Breast epithelium (tissue), 3 donors: ENCODE measurements around the gene MMP19.

Experiments
- POLR2A ChIP-seq: fragments of 450-650 bp; IDR thresholded peaks from one replicate; pipeline ENCODE4 v1.6.1; 2016; ENCODE audit warnings: antibody characterized with exemption, mild to moderate bottlenecking, moderate library complexity
- TF ChIP-seq, protein P1 (sequence below), 3 donors: fragments of 450-650 bp; IDR thresholded peaks; one replicate each; pipeline ENCODE4 v1.5.1; 2016 to 2017; ENCODE audit warnings: antibody characterized with exemption in 3 of 3, mild to moderate bottlenecking in 3 of 3, moderate library complexity in 3 of 3

DNA sequence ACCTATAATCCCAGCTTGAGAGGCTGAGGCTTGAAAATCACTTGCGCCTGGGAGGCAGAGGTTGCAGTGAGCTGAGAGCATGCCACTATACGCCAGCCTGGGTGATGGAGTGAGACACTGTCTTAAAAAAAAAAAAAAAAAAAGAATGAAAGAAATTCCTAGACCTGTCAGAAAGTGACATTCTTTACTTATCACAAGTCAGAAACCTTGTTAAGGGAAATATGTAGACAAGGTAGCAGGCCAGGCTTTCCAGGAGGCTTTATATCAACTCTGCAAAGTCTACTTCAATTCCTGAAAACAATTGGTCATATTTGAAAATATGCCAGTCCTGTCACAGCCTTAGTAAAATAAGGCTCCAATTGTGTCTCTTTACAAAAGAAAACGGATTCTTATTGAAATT lies 19.1 kb upstream of the MMP19 start:
- TF ChIP-seq, protein P1, sequence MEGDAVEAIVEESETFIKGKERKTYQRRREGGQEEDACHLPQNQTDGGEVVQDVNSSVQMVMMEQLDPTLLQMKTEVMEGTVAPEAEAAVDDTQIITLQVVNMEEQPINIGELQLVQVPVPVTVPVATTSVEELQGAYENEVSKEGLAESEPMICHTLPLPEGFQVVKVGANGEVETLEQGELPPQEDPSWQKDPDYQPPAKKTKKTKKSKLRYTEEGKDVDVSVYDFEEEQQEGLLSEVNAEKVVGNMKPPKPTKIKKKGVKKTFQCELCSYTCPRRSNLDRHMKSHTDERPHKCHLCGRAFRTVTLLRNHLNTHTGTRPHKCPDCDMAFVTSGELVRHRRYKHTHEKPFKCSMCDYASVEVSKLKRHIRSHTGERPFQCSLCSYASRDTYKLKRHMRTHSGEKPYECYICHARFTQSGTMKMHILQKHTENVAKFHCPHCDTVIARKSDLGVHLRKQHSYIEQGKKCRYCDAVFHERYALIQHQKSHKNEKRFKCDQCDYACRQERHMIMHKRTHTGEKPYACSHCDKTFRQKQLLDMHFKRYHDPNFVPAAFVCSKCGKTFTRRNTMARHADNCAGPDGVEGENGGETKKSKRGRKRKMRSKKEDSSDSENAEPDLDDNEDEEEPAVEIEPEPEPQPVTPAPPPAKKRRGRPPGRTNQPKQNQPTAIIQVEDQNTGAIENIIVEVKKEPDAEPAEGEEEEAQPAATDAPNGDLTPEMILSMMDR (IDR thresholded peaks at IDR 0.05), result no peak
- no peak for TF ChIP-seq POLR2A
